Endothelial cell of umbilical vein (primary cell): Measurements from ENCODE around the gene SPATA2L. TPM values are rescaled to one million over a fixed set of nuclear protein-coding genes. Genes with fewer than 3 reads are reported as not detected.

ENCODE experiments used
- BruUV-seq: library from RNA; stranded (reverse); fragments of 400-500 nt; replicated peaks from 2 replicates; lab custom pipeline; 2021; lab: Mats Ljungman, UMichigan
- CTCF ChIA-PET: fragments of 300-600, 350-600 bp; sonication (Branson Sonifier 250); formaldehyde crosslinking; loops from one replicate; lab custom pipeline; 2021; ENCODE audit warnings: antibody characterized with exemption, inconsistent platforms; lab: Charles Lee
- POLR2A ChIA-PET: fragments of 300-600, 350-600 bp; sonication (Branson Sonifier 250); formaldehyde crosslinking; loops from one replicate; lab custom pipeline; 2021; ENCODE audit warnings: antibody characterized with exemption, inconsistent platforms; lab: Charles Lee
- DNase-seq: peaks from one replicate; pipeline ENCODE4 v3.0.0-alpha.2; 2011; ENCODE audit warnings: low read depth, low spot score
- FAIRE-seq: peaks from 2 replicates; lab custom pipeline; 2011; peaks lifted over from hg19 to GRCh38; lab: Jason Lieb, UNC
- H2AFZ ChIP-seq: 2 replicates; pipeline ENCODE4 v1.6.0; 2012; ENCODE audit warnings: low read depth, low read length, control low read depth, inconsistent platforms
- H3K27ac ChIP-seq: 2 replicates; pipeline ENCODE4 v1.5.1; 2011; ENCODE audit warnings: low read depth, mild to moderate bottlenecking, control low read depth, low read length, moderate library complexity; ENCODE audit not compliant: insufficient read depth
- H3K27me3 ChIP-seq, 2 experiments: 2 replicates each; pipeline versions ENCODE4 v1.6.0 to v1.6.1; 2011; ENCODE audit warnings: low read length in 2 of 2, mixed read lengths in 1 of 2; ENCODE audit not compliant: control insufficient read depth in 2 of 2, insufficient read depth in 2 of 2
- H3K36me3 ChIP-seq, 2 experiments: 2 replicates in 1 of 2; 3 replicates in 1 of 2; pipeline ENCODE4 v1.5.1; 2011; ENCODE audit warnings: low read length in 2 of 2, mild to moderate bottlenecking in 1 of 2, moderate library complexity in 1 of 2; ENCODE audit not compliant: control insufficient read depth in 2 of 2, insufficient read depth in 2 of 2; ENCODE audit errors: extremely low read depth in 1 of 2
- H3K4me1 ChIP-seq: 3 replicates; pipeline ENCODE4 v1.5.1; 2011; ENCODE audit warnings: mild to moderate bottlenecking, low read length; ENCODE audit not compliant: control insufficient read depth, insufficient read depth; ENCODE audit errors: extremely low read depth
- H3K4me2 ChIP-seq: 2 replicates; pipeline ENCODE4 v1.6.1; 2011; ENCODE audit warnings: low read length, control low read depth, mixed read lengths; ENCODE audit not compliant: insufficient read depth
- H3K4me3 ChIP-seq, 3 experiments: fragments of 200-600 bp in 1 of 3; sonication (generic), shearing (Covaris generic) in 1 of 3; replicated peaks in 1 of 3; 2 replicates each; pipeline ENCODE4 v1.5.1; 2011 to 2016; ENCODE audit warnings: control low read depth in 3 of 3, low read length in 3 of 3, mild to moderate bottlenecking in 2 of 3, inconsistent platforms in 1 of 3, low read depth in 1 of 3, moderate library complexity in 1 of 3; ENCODE audit not compliant: insufficient read depth in 1 of 3
- H3K79me2 ChIP-seq: 2 replicates; pipeline ENCODE4 v1.6.0; 2012; ENCODE audit warnings: low read length, inconsistent platforms; ENCODE audit not compliant: control insufficient read depth, insufficient read depth
- H3K9ac ChIP-seq: replicated peaks from 2 replicates; pipeline ENCODE3; 2011; ENCODE audit warnings: low read length, control low read depth; ENCODE audit not compliant: insufficient read depth; ENCODE audit errors: extremely low read depth
- H3K9me1 ChIP-seq: replicated peaks from 3 replicates; pipeline ENCODE4 v1.6.0; 2011; ENCODE audit warnings: mild to moderate bottlenecking, low read length; ENCODE audit not compliant: control insufficient read depth, insufficient read depth; ENCODE audit errors: extremely low read depth
- H3K9me3 ChIP-seq: replicated peaks from 2 replicates; pipeline ENCODE4 v1.5.1; 2012; ENCODE audit warnings: low read length, inconsistent platforms; ENCODE audit not compliant: control insufficient read depth, insufficient read depth
- H4K20me1 ChIP-seq: replicated peaks from 2 replicates; pipeline ENCODE3; 2011; ENCODE audit warnings: mild to moderate bottlenecking, low read length; ENCODE audit not compliant: control insufficient read depth, insufficient read depth; ENCODE audit errors: extremely low read depth
- EZH2 ChIP-seq: IDR thresholded peaks from 2 replicates; pipeline ENCODE4 v1.6.1; 2012; ENCODE audit warnings: borderline replicate concordance, low read depth, mild to moderate bottlenecking, moderate library complexity, low read length, inconsistent platforms; ENCODE audit not compliant: severe bottlenecking
- FOS ChIP-seq: IDR thresholded peaks from 2 replicates; pipeline ENCODE4 v1.6.1; 2011; ENCODE audit warnings: mild to moderate bottlenecking, low read length, moderate library complexity, borderline replicate concordance; ENCODE audit not compliant: insufficient read depth
- GATA2 ChIP-seq: IDR thresholded peaks from 2 replicates; pipeline ENCODE4 v1.7.0; 2011; ENCODE audit warnings: low read depth, mild to moderate bottlenecking, moderate library complexity, mixed read lengths, low read length; ENCODE audit not compliant: insufficient read length, insufficient read depth
- JUN ChIP-seq: IDR thresholded peaks from 2 replicates; pipeline ENCODE4 v1.6.1; 2011; ENCODE audit warnings: borderline replicate concordance, low read depth; ENCODE audit not compliant: insufficient read length, insufficient read depth
- MYC ChIP-seq: IDR thresholded peaks from one replicate; pipeline ENCODE4 v1.6.1; 2011; ENCODE audit warnings: mild to moderate bottlenecking, low read depth, low read length
- POLR2A ChIP-seq: IDR thresholded peaks from 2 replicates; pipeline ENCODE4 v1.6.1; 2012; ENCODE audit warnings: low read depth, mild to moderate bottlenecking, control low read depth, low read length
- POLR2AphosphoS5 ChIP-seq: IDR thresholded peaks from 2 replicates; pipeline ENCODE4 v1.6.1; 2012; ENCODE audit warnings: low read depth, mild to moderate bottlenecking, control low read depth, low read length, moderate library complexity; ENCODE audit not compliant: insufficient read depth
- dilution Hi-C: fragments of 300-500 bp; cut with MboI; formaldehyde crosslinking; loops from one replicate; pipeline ENCODE4 v1.15.0; 2019; ENCODE audit warnings: low sequenced_read_pairs; ENCODE audit not compliant: extremely low pct_ligation_motif_present
- intact Hi-C: fragments of 100-400 bp; cut with micrococcal nuclease; formaldehyde crosslinking; loops from one replicate; pipeline ENCODE4 v1.10.0; 2022
- polyA plus RNA-seq, 4 experiments: library from polyadenylated mRNA; depleted of rRNA in 3 of 4; stranded (reverse) in 3 of 4; unstranded in 1 of 4; fragments of >200 nt; gene quantifications; 2 replicates each; pipeline versions ENCODE4 v1.2.1 to v1.2.3, GENCODE V29; 2011 to 2012; ENCODE audit warnings: missing spikeins in 1 of 4
- total RNA-seq: library from RNA; stranded (reverse); gene quantifications from 2 replicates; pipeline ENCODE4 v1.2.3, GENCODE V29; 2021
- TF ChIP-seq, protein P1 (sequence below), 2 donors: IDR thresholded peaks; 1 replicate in 1 of 2; 2 replicates in 1 of 2; pipeline ENCODE4 v1.5.1; 2011; ENCODE audit warnings: low read length in 2 of 2, mild to moderate bottlenecking in 2 of 2, moderate library complexity in 2 of 2, control low read depth in 1 of 2, inconsistent platforms in 1 of 2, low read depth in 1 of 2; ENCODE audit not compliant: insufficient read depth in 1 of 2; ENCODE audit errors: extremely low read depth in 1 of 2
- TF ChIP-seq, protein P2 (sequence below): IDR thresholded peaks from 2 replicates; pipeline ENCODE4 v1.6.1; 2011; ENCODE audit not compliant: insufficient read depth, insufficient read length

Gene SPATA2L
- total and polyA plus RNA-seq, 2 donors (not counting 3 experiments of a cell fraction or from before 2014, with no cell fraction given) = 7.3 to 7.4 TPM

DNA sequence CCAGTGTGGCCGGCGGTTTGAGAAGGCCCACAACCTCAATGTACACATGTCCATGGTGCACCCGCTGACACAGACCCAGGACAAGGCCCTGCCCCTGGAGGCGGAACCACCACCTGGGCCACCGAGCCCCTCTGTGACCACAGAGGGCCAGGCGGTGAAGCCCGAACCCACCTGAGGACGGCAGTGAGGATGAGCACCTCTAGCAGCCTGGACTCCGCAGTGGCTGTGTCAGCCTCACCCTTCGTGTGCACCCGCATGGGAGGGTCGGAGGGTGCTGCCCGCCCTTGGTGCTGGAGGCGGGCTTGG lies 36.5 kb upstream of the SPATA2L start:
- Histone ChIP-seq H4K20me1 (no peaks in the 10 kb centered on the region), H3K36me3 (peaks cover 24 to 60% of the 10 kb centered on the region in 2 experiments), H3K9ac (no peak overlapping the region), H3K4me1 (no peaks in the 10 kb centered on the region), H3K27ac (no peak overlapping the region), H3K4me2 (no peak overlapping the region), H3K9me3 (no peaks in the 10 kb centered on the region), H3K27me3 (no peaks in the 10 kb centered on the region), H3K9me1 (no peaks in the 10 kb centered on the region), H3K79me2 (no peaks in the 10 kb centered on the region), H3K4me3 (no peak overlapping the region), H2AFZ (no peak overlapping the region)
- POLR2A ChIA-PET = no interaction called here
- TF ChIP-seq, protein P1, sequence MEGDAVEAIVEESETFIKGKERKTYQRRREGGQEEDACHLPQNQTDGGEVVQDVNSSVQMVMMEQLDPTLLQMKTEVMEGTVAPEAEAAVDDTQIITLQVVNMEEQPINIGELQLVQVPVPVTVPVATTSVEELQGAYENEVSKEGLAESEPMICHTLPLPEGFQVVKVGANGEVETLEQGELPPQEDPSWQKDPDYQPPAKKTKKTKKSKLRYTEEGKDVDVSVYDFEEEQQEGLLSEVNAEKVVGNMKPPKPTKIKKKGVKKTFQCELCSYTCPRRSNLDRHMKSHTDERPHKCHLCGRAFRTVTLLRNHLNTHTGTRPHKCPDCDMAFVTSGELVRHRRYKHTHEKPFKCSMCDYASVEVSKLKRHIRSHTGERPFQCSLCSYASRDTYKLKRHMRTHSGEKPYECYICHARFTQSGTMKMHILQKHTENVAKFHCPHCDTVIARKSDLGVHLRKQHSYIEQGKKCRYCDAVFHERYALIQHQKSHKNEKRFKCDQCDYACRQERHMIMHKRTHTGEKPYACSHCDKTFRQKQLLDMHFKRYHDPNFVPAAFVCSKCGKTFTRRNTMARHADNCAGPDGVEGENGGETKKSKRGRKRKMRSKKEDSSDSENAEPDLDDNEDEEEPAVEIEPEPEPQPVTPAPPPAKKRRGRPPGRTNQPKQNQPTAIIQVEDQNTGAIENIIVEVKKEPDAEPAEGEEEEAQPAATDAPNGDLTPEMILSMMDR (IDR thresholded peaks at IDR 0.05; ENCODE audit: extremely low read depth in 1 of 2, insufficient read depth in 1 of 2, low read depth in 1 of 2, low read length in 2 of 2) = no peak
- no peak for TF ChIP-seq POLR2AphosphoS5
- no peak for TF ChIP-seq FOS
- TF ChIP-seq, protein P2, sequence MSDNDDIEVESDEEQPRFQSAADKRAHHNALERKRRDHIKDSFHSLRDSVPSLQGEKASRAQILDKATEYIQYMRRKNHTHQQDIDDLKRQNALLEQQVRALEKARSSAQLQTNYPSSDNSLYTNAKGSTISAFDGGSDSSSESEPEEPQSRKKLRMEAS = no peak
- no peak for TF ChIP-seq MYC
- no peak for TF ChIP-seq EZH2
- TF ChIP-seq GATA2 = no peak
- no peak for TF ChIP-seq JUN
- no peak for TF ChIP-seq POLR2A
- CTCF ChIA-PET = interaction anchor here (1.1 kb wide), 1 partner anchor 32 kb away, joined by 7 read pairs; no protein-coding TSS in a partner anchor
- dilution Hi-C loops (no loop called here), intact Hi-C loops (no loop called here)
- no TSS peak for BruUV-seq
- FAIRE-seq (no peak), DNase-seq (no peak)
